GDM1 (cell line): Measurements from ENCODE around the gene ITFG1.

Experiments
- DNase-seq: peaks from one replicate; lab custom pipeline; 2025; lab: John Stamatoyannopoulos, UW

Gene ITFG1

DNA sequence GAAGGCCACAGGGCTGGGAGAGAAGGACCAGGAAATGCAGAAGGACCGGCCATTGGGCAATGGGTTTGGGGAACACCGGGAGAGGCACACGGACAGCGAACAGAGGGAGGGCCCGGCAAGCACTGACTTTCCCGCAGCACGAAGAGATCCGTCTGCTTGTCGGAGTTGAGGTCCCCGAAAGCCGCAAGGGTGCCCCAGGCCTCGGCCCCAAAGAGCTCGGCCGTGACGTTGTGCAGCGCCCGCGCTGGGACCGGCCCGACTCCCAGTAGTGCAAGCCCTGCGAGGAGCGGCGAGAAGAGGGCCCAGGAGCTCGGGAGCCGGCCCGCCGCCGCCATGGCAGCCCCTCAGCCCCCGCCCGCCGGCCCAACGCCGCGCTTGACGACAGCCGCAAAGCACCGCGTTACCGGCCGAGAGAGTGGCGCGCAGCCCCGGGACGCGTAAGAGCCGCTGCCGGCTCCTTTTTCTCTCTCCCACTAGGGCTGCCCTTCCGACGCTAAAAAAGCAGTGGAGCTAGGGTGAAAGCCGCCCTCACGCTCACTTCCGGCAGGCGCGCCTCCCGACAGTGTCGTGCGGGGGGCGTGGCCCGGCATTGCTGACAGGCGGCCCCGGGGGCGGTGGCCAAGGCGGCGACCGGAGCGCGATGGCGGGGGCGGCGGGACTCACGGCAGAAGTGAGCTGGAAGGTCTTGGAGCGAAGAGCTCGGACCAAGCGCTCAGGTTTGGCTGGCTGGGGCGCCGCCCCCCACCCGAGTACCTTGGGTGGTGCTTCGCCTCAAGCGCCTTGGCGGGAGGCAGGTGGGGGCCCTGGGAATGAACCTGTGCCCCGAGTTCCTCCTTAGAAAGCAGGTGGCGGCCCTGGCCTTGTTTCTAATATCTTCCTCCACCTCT lies at the start of gene ITFG1, which contains the start of gene PHKB:
Gene ITFG1 (minus strand): TSS at position 353 of the 887 bp plus-strand sequence. CDS start 18 bp downstream, at position 335.
Gene PHKB (plus strand): TSS at position 621 of the 887 bp plus-strand sequence. CDS start 20 bp downstream, at position 641.
- DNase-seq: peak; percentile 88

- DNase-seq: no peak
Measured at GRCh38 chr16:47507701-47508100, 46.8 kb upstream of the ITFG1 start.

DNA sequence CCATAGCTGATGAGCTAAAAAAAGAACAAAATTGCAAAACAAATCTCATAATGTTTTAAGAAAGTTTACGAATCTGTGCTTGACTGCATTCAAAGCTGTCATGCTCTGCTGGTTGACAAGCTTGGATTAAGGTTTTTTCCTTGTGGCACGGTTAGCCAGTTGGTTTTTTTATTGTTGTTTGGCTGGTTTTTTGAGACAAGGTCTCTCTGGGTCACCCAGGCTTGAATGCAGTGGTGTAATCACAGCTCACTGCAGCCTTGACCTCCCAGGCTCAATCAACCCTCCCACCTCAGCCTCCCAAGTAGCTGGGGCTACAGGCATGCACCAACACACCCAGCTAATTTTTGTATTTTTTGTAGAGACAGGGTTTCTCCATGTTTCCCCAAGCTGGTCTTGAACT lies 45.9 kb upstream of the ITFG1 start:
- DNase-seq: no peak

DNA sequence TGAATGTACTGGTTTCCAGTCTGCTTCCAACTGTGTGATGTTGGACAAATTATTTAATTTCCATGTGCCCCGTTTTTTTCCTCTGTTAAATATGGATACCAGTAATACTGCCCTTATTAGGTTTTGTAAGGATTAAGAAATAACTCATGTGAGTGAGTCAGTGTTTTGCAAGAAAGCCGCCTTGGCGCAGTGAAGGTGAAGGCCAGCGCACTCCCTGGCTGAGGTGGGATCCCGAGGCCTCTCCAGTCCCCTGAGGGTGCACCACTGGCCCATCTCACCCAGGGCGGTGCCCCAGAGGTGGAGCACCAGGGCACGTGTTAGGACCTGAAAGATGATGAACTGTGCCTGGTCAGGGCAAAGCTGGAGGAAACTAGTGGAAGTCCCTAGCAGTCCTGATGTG lies 43.7 kb upstream of the ITFG1 start:
- DNase-seq: no peak

- no peak for DNase-seq
Measured at GRCh38 chr16:47503936-47504335, 43.1 kb upstream of the ITFG1 start.

GRCh38 chr16:47499700-47500264 lies 38.9 kb upstream of the ITFG1 start:
- DNase-seq: no peak

DNA sequence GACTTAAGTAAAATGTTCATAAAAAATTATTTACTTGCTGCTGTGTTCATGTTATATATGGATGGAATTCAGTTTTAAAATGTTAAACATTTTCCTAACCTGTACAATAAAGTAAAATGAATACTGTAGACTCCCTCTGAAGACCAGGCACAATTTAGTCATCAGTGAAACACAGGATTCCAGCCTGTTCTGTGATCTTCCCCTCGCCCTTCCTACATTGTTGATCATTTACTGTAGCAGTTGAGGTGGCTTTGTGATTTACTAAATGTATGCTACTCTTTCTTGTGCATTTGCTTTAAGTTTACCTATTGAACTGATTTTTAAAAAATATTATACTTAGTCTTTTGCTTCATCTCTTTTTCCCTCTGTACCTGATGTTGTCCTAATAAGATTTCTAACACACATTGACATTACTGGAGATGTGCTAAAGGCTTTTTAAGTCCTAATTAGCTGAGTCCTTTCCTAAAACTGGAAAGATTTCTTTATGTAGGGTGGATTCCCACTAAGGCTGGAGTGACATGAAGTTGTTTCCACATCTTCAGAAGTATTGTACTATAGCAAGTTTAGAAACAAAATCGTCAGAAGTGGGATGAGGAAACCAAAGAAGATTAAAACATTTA lies 38.3 kb upstream of the ITFG1 start:
- no peak for DNase-seq

GRCh38 chr16:47493381-47494337 lies 32.8 kb upstream of the ITFG1 start:
- DNase-seq: no peak

DNA sequence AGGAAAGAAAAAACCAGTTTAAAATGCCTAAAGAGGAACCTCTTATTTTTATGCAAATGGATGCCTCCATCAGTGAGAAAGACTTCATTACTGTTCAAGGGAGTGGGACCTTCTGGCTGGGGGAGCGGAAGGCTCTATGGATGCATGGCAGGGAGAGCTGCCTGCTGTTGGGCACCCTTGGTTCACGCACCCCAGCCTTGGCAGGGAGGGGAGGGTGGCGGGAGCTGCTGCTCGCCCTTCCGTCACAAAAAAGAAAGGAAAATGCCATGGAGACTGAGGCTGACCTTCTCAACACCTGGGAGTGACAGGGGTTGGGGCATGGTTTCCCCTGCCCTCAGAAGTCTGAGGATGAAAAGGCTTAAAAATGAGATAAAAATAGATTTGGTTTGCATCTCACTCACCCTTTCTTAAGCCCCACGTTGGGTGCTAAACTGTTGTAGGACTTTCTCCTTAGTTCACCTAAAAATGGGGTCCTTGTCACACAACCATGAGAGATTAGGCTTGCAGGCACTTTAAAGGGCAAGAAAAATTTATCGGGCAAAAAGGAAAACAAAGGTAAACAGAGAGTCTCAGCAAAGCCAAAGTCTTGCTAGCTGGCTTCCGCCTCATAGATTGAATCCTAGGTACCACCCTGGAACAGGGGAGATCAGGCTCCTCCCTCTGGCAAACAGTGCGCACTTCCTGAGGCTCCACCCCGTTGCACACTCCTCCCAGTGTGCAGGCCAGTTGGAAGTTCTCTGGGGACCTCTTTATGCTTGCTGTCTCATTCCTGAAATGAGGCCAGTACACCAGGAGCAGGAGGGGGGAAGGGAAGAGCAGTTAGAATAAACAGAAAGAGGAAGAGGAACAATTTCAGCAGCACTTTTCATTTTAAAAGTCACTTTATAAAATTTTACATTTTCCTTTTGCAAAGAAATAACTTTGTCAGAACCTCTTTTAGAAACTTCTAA lies 31.8 kb upstream of the ITFG1 start:
- DNase-seq: peak; percentile 91

GRCh38 chr16:47492036-47492427 lies 31.2 kb upstream of the ITFG1 start:
- DNase-seq: no peak

- DNase-seq: no peak
Measured at GRCh38 chr16:47490471-47490870, 29.6 kb upstream of the ITFG1 start.

DNA sequence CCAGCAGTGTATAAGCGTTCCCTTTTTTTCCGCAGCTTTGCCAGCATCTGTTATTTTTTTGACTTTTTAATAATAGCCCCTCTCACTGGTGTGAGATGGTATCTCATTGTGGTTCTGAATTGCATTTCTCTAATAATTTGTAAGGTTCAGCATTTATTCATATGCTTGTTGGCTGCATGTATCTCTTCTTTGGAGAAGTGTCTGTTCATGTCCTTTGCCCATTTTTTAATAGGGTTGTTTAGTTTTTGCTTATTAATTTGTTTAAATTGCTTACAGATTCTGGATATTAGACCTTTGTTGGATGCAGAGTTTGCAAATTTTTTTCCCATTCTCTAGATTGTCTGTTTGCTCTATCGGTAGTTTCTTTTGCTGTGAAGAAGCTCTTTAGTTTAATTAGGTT lies 27.2 kb upstream of the ITFG1 start:
- DNase-seq: no peak

GRCh38 chr16:47486856-47487255 lies 26.0 kb upstream of the ITFG1 start:
- no peak for DNase-seq

- no peak for DNase-seq
Measured at GRCh38 chr16:47483616-47484015, 22.8 kb upstream of the ITFG1 start.

DNA sequence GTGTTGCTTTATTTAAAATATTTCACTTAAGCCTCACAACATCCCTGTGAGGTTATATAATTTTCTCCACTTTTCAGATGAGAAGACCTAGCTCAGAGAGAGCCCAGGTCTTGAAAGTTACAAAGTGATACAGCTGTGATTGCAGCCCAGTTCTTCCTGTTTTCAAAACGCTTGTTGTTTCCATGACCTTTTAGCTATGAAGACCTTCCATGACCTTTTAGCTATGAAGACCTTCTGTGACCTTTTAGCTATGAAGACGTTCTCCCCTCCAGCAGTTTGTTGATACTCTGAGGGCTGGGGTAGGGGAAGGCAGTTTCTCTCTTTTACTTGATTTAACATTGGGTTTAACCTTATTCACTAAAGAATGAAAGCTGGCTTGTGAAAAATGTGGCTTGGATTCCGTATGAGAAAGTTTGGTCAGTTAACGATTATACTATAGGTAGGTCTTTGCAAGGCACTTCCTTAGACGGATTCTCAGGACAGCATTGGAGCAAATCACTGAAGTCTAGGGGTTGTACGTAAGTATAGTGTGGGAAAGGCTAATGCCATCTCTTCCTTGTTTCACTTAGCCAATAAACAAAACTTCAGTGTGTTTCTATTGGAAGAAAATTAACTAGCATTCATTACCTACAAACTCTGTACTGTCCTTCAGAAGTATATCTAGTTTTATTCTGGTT lies 21.0 kb upstream of the ITFG1 start:
- no peak for DNase-seq

DNA sequence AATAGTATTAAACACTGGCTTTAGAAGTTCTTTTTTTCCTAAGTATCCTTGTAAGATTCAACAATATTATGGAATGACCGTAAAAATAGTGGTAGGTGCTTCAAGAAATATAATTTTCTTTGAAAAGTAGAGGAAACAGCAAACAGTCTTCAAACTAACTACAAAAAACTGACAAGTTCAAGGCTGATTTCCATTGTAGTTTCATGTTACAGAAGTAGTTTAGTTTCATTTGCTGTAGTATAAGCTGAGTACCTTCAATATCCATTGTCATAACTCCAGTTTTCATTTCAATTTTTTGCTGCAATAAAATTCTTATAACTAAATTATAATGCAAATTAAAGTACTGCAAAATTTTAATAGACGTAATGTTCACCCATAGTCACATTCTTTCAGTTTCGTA lies 19.5 kb upstream of the ITFG1 start:
- no peak for DNase-seq

DNA sequence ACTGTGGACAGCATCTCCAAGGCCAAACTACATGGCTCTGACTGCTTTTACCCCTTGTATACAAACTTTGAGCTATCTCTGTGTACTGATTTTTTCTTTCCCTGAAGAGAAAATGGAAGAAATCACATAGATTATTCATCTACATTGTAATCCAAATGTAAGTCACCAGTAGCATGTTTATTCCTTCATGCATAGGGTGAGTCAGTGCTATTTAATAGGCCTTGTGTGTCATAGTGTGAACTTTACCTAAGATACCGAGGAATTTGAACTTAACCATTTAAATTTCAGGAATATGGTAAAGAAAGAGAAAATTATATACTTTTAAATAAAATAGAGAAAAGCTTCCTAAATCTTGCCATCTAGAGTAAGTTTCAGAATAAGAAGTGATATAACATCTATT lies 16.8 kb upstream of the ITFG1 start:
- DNase-seq: no peak

DNA sequence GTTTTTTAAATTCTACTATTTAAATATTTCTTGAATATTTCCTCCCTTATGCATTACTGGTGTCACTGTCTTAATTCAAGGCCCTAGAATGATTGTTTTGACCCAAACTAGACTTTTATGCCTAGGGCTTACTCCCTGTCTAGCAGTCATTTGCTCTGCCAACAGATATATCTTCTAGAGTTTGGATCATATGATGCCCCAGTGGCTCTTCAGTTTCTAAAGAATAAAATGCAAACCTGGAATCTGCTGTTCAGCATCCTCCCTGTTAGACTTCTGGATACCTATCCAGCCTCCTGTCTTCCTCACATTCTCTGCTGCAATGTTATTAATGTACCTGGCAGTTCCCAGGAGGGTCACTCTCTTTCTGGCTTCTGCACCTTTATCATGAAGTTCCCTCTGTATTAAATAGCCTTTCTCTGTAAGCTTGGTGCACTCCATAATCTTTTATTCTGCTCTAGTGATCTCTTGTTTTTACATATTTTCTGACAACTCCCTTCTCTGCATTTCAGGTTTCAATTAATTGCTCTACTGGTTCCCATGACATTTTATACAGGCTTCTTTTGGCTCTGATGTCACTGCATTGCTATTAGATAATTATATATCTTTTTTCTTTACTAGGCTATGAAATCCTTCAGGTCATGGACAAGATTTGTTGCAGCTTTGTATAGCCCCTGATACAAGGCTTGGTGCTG lies 15.9 kb upstream of the ITFG1 start:
- DNase-seq: no peak

DNA sequence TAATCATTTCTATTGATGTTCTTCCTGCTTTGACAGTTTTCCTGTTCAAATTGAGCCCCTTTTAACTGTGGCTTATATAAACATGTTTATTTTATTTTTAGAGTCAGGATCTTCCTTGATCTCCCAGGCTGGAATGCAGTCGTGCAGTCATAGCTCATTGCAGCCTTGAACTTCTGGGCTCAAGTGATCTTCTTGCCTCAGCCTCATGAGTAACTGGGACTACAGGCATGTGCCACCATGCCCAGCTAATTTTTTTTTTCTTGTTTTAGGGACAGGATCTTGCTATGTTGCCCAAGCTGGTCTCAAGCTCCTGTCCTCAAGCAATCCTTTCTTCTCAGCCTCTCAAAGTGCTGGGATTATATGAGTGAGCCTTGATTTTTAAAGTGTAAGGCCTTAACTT lies 14.9 kb upstream of the ITFG1 start:
- no peak for DNase-seq

DNA sequence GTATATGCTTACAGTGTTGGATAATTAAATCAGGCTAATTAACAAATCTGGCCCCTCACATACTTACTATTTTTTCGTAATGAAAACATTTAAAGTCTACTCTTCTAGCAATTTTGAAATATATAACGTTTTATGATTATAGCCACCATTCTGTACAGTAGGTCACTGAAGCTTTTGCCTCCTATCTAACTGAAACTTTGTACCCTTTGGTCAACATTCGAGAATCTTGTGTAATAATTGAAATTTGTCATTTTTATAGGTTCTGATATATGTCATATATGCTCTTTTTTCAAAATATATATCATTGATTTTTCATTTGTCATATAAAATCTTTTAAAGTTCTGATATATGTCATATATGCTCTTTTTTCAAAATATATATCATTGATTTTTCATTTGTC lies 12.9 kb upstream of the ITFG1 start:
- no peak for DNase-seq
